ENCODE results near the gene RAC3.

The RAC3 gene

DNA sequence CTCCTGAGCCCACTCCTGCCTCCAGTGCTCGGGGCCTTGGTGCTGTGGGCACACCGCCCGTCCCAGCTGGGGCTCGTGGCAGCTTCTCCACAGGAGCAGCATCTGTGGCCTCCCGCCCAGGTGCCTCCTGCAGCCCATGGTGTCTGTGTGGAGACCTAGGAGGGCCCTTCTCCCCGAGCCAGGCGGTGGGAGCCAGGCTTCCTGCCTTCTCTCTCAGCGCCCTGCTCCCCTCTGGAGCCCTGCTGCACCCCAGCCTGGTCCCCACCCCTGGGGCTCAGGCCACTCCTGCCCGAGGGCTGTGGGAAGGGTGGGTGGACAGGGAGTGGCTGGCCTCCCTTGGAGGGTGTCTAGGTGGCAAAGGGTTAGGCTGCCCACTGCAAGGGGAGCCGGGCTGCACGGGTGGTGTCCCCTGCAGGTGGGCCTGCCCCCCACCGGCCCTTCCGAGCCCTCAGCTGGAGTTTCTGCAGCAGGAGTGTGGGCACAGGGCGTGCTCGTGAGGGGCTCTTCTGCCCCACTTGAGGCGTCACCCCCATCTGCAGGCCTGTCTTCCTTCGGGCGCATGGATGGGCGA is 19.8 kb upstream of the RAC3 start:
- Histone ChIP-seq H3K4me3 (ENCODE audit: low read length) (no peak overlapping the region), H3K9ac (ENCODE audit: low read length) (no peak overlapping the region), H3K4me1 (ENCODE audit: control insufficient read depth, insufficient read depth, low read length) (peaks cover 7% of the 10 kb centered on the region), H3K27me3 (ENCODE audit: control insufficient read depth, insufficient read depth, low read length) (no peaks in the 10 kb centered on the region), H3K27ac (ENCODE audit: low read depth, low read length) (no peak overlapping the region), H3K36me3 (ENCODE audit: control insufficient read depth, insufficient read depth, low read length) (no peaks in the 10 kb centered on the region)

GRCh38 chr17:82012261-82012639 is 19.2 kb upstream of the RAC3 start:
- Histone ChIP-seq H3K4me3 (ENCODE audit: low read length) (no peak overlapping the region), H3K27ac (ENCODE audit: low read depth, low read length) (peak overlapping the region; percentile 72), H3K9ac (ENCODE audit: low read length) (no peak overlapping the region), H3K27me3 (ENCODE audit: control insufficient read depth, insufficient read depth, low read length) (no peaks in the 10 kb centered on the region), H3K4me1 (ENCODE audit: control insufficient read depth, insufficient read depth, low read length) (peaks cover 6% of the 10 kb centered on the region), H3K36me3 (ENCODE audit: control insufficient read depth, insufficient read depth, low read length) (no peaks in the 10 kb centered on the region)

DNA sequence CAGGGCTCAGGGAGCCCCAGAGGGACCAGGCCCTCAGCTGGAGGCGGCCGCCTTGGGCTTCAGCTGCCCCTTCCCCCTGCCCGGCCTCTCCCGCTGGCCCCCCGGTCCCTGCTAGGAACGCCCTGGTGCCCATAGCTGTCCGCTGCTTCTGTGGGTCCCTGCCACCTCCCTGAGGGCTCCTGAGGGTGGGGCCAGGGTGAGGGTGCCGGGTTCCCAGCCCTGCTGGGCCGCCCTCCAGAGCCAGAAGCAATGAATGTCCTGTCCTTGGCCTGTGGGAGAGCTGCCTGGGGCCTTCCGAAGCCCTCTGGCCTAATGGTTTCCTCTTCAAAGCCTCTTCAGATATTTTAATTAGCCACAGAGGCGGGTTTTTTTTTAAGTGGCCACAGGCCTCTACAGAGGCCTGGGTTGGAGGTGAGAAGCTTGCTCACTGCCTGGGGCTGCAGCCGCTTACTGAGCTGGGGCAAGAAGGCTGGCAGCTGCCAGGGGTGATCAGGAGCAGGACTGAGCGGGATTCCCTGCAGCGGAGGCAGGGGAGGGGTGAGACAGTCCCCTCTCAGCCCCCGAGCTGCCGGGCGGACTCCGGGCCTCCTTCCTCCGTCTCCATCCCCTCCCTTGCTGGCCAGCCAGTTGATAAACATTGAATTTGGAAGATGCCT is 18.7 kb upstream of the RAC3 start:
- Histone ChIP-seq H3K27me3 (ENCODE audit: control insufficient read depth, insufficient read depth, low read length) (no peaks in the 10 kb centered on the region), H3K4me1 (ENCODE audit: control insufficient read depth, insufficient read depth, low read length) (peaks cover 6% of the 10 kb centered on the region), H3K27ac (ENCODE audit: low read depth, low read length) (peak overlapping the region; percentile 72), H3K4me3 (ENCODE audit: low read length) (no peak overlapping the region), H3K9ac (ENCODE audit: low read length) (no peak overlapping the region), H3K36me3 (ENCODE audit: control insufficient read depth, insufficient read depth, low read length) (no peaks in the 10 kb centered on the region)

- Histone ChIP-seq H3K36me3 (ENCODE audit: control insufficient read depth, insufficient read depth, low read length) (no peaks in the 10 kb centered on the region), H3K4me1 (ENCODE audit: control insufficient read depth, insufficient read depth, low read length) (peaks cover 6% of the 10 kb centered on the region), H3K27ac (ENCODE audit: low read depth, low read length) (peak overlapping the region; percentile 72), H3K4me3 (ENCODE audit: low read length) (no peak overlapping the region), H3K9ac (ENCODE audit: low read length) (no peak overlapping the region), H3K27me3 (ENCODE audit: control insufficient read depth, insufficient read depth, low read length) (no peaks in the 10 kb centered on the region)
Observed at GRCh38 chr17:82013341-82013740, 18.1 kb upstream of the RAC3 start.

GRCh38 chr17:82013772-82014321 is 17.6 kb upstream of the RAC3 start:
- Histone ChIP-seq H3K9ac (ENCODE audit: low read length) (no peak overlapping the region), H3K36me3 (ENCODE audit: control insufficient read depth, insufficient read depth, low read length) (no peaks in the 10 kb centered on the region), H3K4me1 (ENCODE audit: control insufficient read depth, insufficient read depth, low read length) (peaks cover 6% of the 10 kb centered on the region), H3K4me3 (ENCODE audit: low read length) (no peak overlapping the region), H3K27me3 (ENCODE audit: control insufficient read depth, insufficient read depth, low read length) (no peaks in the 10 kb centered on the region), H3K27ac (ENCODE audit: low read depth, low read length) (peak overlapping the region; percentile 72)

GRCh38 chr17:82014432-82014831 is 17.0 kb upstream of the RAC3 start:
- Histone ChIP-seq H3K27ac (ENCODE audit: low read depth, low read length) (no peak overlapping the region), H3K4me1 (ENCODE audit: control insufficient read depth, insufficient read depth, low read length) (peaks cover 6% of the 10 kb centered on the region), H3K4me3 (ENCODE audit: low read length) (no peak overlapping the region), H3K9ac (ENCODE audit: low read length) (no peak overlapping the region), H3K36me3 (ENCODE audit: control insufficient read depth, insufficient read depth, low read length) (no peaks in the 10 kb centered on the region), H3K27me3 (ENCODE audit: control insufficient read depth, insufficient read depth, low read length) (no peaks in the 10 kb centered on the region)

DNA sequence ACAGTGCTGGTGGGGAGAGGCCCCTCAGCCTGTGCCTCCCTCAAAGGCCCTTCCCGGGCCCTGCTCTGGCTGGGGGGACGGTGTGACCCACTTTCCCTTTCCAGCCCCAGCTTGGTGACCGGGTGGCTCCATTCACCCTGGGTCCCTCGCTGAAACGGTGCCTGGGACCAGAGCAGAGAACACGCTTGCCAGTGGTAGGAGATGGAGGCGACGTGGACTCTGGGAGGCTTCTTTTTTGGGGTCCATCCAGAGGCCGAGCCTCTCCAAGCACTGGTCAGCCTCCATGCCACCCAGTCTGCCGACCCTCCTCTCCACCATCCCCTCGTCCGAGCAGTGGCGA is 16.5 kb upstream of the RAC3 start:
- H3K36me3 ChIP-seq (ENCODE audit: control insufficient read depth, insufficient read depth, low read length), result no peaks in the 10 kb centered on the region
- no peak overlapping the region for H3K27ac ChIP-seq (ENCODE audit: low read depth, low read length)
- no peak overlapping the region for H3K4me3 ChIP-seq (ENCODE audit: low read length)
- no peak overlapping the region for H3K9ac ChIP-seq (ENCODE audit: low read length)
- no peaks in the 10 kb centered on the region for H3K27me3 ChIP-seq (ENCODE audit: control insufficient read depth, insufficient read depth, low read length)
- H3K4me1 ChIP-seq (ENCODE audit: control insufficient read depth, insufficient read depth, low read length), result peaks cover 6% of the 10 kb centered on the region

DNA sequence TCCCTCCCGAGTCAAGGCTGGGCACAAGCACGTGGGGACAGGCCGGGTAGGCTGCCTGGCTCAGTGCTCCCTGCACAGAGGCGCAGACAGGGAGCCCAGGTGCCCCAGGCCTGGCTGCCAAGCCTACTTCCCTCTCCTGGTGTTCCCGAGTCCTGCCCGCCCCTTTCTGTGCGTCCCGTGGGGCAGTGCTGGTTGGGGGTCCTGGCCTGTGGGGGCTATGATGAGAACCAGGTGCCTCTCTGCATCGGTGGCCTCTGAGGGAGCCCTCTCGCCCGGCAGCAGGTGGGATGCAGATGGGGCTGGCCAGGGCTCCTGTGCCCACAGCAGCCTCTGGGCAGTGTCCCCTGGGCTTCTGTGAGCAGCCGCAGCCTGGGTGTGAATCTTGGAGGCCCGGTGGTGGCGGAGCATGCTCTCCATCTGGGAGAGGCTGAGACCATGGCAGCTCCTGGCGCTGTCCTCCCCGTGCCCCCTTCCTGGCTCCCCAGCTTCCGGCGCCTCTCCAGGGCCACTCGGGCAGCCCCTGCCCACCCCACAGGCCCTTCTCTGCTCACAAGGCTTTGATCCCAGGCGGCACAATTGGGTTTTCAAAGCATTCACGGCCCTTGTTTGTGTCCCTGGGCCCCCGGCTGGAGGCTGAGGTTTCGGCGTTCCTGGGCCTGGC is 16.0 kb upstream of the RAC3 start:
- no peak overlapping the region for H3K9ac ChIP-seq (ENCODE audit: low read length)
- H3K36me3 ChIP-seq (ENCODE audit: control insufficient read depth, insufficient read depth, low read length), result no peaks in the 10 kb centered on the region

GRCh38 chr17:82016061-82016874 is 15.2 kb upstream of the RAC3 start:
- H3K9ac ChIP-seq (ENCODE audit: low read length), result no peak overlapping the region
- peaks cover 10% of the 10 kb centered on the region for H3K4me1 ChIP-seq (ENCODE audit: control insufficient read depth, insufficient read depth, low read length)
- H3K4me3 ChIP-seq (ENCODE audit: low read length), result no peak overlapping the region
- no peaks in the 10 kb centered on the region for H3K36me3 ChIP-seq (ENCODE audit: control insufficient read depth, insufficient read depth, low read length)
- H3K27me3 ChIP-seq (ENCODE audit: control insufficient read depth, insufficient read depth, low read length), result no peaks in the 10 kb centered on the region
- H3K27ac ChIP-seq (ENCODE audit: low read depth, low read length), result no peak overlapping the region

More for the DNA sequence above, 16.0 kb upstream of the RAC3 start:
- Histone ChIP-seq H3K4me3 (ENCODE audit: low read length) (no peak overlapping the region), H3K27me3 (ENCODE audit: control insufficient read depth, insufficient read depth, low read length) (no peaks in the 10 kb centered on the region), H3K27ac (ENCODE audit: low read depth, low read length) (no peak overlapping the region), H3K4me1 (ENCODE audit: control insufficient read depth, insufficient read depth, low read length) (peaks cover 6% of the 10 kb centered on the region)

- H3K27me3 ChIP-seq (ENCODE audit: control insufficient read depth, insufficient read depth, low read length), result no peaks in the 10 kb centered on the region
- H3K4me3 ChIP-seq (ENCODE audit: low read length), result no peak overlapping the region
- peaks cover 15% of the 10 kb centered on the region for H3K4me1 ChIP-seq (ENCODE audit: control insufficient read depth, insufficient read depth, low read length)
- H3K36me3 ChIP-seq (ENCODE audit: control insufficient read depth, insufficient read depth, low read length), result no peaks in the 10 kb centered on the region
- no peak overlapping the region for H3K9ac ChIP-seq (ENCODE audit: low read length)
- H3K27ac ChIP-seq (ENCODE audit: low read depth, low read length), result no peak overlapping the region
Observed at GRCh38 chr17:82016875-82017459, 14.5 kb upstream of the RAC3 start.

DNA sequence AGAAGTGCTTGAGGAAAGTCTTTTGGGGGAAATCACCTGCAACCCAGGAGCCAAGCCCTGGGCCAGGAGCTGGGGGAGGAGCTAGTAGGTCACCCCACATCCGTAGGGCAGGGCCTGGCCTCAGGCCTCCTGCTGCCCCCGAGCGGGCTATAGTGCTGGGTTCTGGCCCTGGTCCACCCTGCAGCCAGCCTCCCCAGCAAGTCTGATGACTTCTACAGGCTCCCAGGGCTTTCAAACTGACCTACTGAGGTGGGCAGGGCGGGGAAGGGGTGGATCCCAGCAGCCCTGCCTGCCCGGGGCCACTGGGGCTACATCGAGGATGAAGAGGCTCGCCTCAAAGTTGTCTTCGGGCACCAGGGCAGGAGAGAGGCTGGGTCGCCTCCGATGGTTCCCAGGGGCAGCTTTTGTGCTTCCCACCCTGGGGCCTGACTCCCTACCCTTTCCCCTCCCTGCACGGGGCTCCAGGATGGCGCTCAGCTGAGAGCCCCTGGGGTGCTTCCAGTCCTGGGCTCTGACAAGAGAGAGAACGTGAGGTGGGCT is 13.8 kb upstream of the RAC3 start:
- Histone ChIP-seq H3K36me3 (ENCODE audit: control insufficient read depth, insufficient read depth, low read length) (no peaks in the 10 kb centered on the region), H3K9ac (ENCODE audit: low read length) (no peak overlapping the region), H3K4me1 (ENCODE audit: control insufficient read depth, insufficient read depth, low read length) (peaks cover 17% of the 10 kb centered on the region), H3K4me3 (ENCODE audit: low read length) (no peak overlapping the region), H3K27me3 (ENCODE audit: control insufficient read depth, insufficient read depth, low read length) (no peaks in the 10 kb centered on the region), H3K27ac (ENCODE audit: low read depth, low read length) (no peak overlapping the region)

All from rectal smooth muscle tissue (tissue), 1 donor.